Activated T-helper 17 cell treated with anti-CD3 and anti-CD28 coated beads, Interleukin-2, amount 50 U/mL, for 72 hours (primary cell): ENCODE results near the gene MALRD1. TPM values are rescaled to one million over a fixed set of nuclear protein-coding genes. Genes with fewer than 3 reads are reported as not detected.

Source experiments
- ATAC-seq: fragments of 150-1000 bp; cut with Tn5 transposase; replicated peaks from 2 replicates; pipeline ENCODE4 v1.10.0; 2021; ENCODE audit warnings: mild to moderate bottlenecking, moderate library complexity
- H3K27ac Mint-ChIP-seq: one replicate; pipeline ENCODE4 v1.8.0; 2022; ENCODE audit warnings: mixed read lengths
- H3K27me3 Mint-ChIP-seq: one replicate; pipeline ENCODE4 v1.8.0; 2022; ENCODE audit warnings: mixed read lengths
- H3K36me3 Mint-ChIP-seq: one replicate; pipeline ENCODE4 v1.8.0; 2022; ENCODE audit warnings: low read depth, mild to moderate bottlenecking, mixed read lengths
- H3K4me1 Mint-ChIP-seq: one replicate; pipeline ENCODE4 v1.8.0; 2022; ENCODE audit warnings: mixed read lengths
- H3K4me3 Mint-ChIP-seq: one replicate; pipeline ENCODE4 v1.8.0; 2022; ENCODE audit warnings: mild to moderate bottlenecking, mixed read lengths
- H3K9me3 Mint-ChIP-seq: one replicate; pipeline ENCODE4 v1.8.0; 2022; ENCODE audit warnings: mixed read lengths
- total RNA-seq, 2 donors: library from RNA; stranded (reverse); gene quantifications; one replicate each; pipeline ENCODE4 v1.2.3, GENCODE V29; 2022

The MALRD1 gene
- total RNA-seq, 2 donors from 2014 or later: not detected

DNA sequence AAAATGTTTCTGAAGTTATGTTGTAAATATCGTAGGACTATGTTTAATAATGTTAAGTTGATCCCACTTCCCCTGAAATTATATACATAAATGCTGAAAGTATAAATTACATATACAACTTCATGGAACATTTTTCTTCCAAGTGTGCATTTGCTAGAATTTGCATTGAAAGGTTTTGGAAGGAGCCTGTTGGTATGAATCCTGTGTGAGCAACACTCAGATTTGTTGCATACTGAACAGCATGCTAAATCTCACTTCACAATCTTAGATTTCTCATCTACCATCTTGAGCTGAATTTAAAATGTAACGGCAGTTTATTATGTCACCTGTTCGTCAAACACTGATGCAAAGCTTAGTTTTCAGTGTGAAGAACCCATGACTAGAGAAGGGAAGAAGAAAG lies 172.6 kb downstream of the MALRD1 start:
- Mint-ChIP-seq H3K4me1 (no peaks in the 10 kb centered on the region), H3K36me3 (no peaks in the 10 kb centered on the region), H3K4me3 (no peak overlapping the region), H3K27ac (no peak overlapping the region), H3K27me3 (no peaks in the 10 kb centered on the region), H3K9me3 (peaks cover 10% of the 10 kb centered on the region)
- no peak for ATAC-seq

GRCh38 chr10:19226025-19226424 lies 177.4 kb downstream of the MALRD1 start:
- H3K4me1 Mint-ChIP-seq: no peaks in the 10 kb centered on the region
- H3K27me3 Mint-ChIP-seq: no peaks in the 10 kb centered on the region
- H3K27ac Mint-ChIP-seq: no peak overlapping the region
- no peak for ATAC-seq
- no peaks in the 10 kb centered on the region for H3K36me3 Mint-ChIP-seq
- H3K4me3 Mint-ChIP-seq: no peak overlapping the region
- peaks cover 11% of the 10 kb centered on the region for H3K9me3 Mint-ChIP-seq

DNA sequence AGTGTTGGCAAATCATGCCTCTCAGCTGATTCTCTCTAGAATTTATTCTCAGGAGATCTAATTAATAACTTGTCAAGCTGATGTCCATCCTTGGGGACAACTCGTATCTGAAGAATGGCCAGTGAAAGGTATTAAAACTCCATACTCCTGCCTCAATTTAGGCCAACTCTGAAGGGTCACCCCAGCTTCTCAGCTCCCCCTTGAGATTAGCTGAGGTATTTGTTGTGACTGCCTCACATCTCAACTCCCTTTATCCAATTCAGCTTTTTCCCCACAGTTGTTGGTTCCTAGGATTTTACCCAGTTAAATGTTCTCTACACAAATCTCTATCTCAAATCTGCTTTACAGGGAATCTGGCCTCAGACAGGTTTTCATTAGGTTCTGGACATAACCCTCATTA lies 182.4 kb downstream of the MALRD1 start:
- H3K4me1 Mint-ChIP-seq: no peaks in the 10 kb centered on the region
- no peak for ATAC-seq
- peaks cover 14% of the 10 kb centered on the region for H3K9me3 Mint-ChIP-seq
- no peak overlapping the region for H3K4me3 Mint-ChIP-seq
- no peaks in the 10 kb centered on the region for H3K36me3 Mint-ChIP-seq
- H3K27ac Mint-ChIP-seq: no peak overlapping the region
- no peaks in the 10 kb centered on the region for H3K27me3 Mint-ChIP-seq

- ATAC-seq: no peak
- Mint-ChIP-seq H3K4me1 (no peaks in the 10 kb centered on the region), H3K4me3 (no peak overlapping the region), H3K27me3 (no peaks in the 10 kb centered on the region), H3K36me3 (no peaks in the 10 kb centered on the region), H3K9me3 (peaks cover 8% of the 10 kb centered on the region), H3K27ac (no peak overlapping the region)
Measured at GRCh38 chr10:19245889-19246752, 197.5 kb downstream of the MALRD1 start.

- H3K27me3 Mint-ChIP-seq: no peaks in the 10 kb centered on the region
Measured at GRCh38 chr10:19247843-19248242, 199.2 kb downstream of the MALRD1 start.

DNA sequence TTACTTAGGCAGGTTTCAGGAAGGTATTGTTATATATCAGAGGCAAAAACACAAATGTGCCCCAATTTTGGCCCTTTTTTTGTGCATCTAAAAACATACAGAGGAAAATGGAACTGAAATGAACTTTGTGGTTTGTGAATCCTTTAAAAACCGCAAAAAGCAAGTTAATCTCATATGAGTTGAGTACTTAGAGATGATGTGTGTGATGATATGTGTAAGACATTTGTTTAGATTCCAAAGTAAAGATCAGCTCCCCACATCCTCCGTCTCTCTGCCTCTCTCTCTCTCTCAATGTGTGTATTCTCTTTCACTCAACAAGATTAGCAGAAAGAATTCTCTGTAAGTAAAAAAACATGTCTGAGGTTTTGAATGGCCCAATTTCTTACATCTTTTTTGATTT lies 201.9 kb downstream of the MALRD1 start:
- no peak for ATAC-seq
- Mint-ChIP-seq H3K4me3 (no peak overlapping the region), H3K4me1 (no peaks in the 10 kb centered on the region), H3K36me3 (no peaks in the 10 kb centered on the region), H3K9me3 (peaks cover 8% of the 10 kb centered on the region), H3K27ac (no peak overlapping the region), H3K27me3 (no peaks in the 10 kb centered on the region)

More at GRCh38 chr10:19247843-19248242, 199.2 kb downstream of the MALRD1 start:
- Mint-ChIP-seq H3K36me3 (no peaks in the 10 kb centered on the region), H3K9me3 (peaks cover 8% of the 10 kb centered on the region), H3K4me1 (no peaks in the 10 kb centered on the region), H3K4me3 (no peak overlapping the region), H3K27ac (no peak overlapping the region)
- no peak for ATAC-seq

- Mint-ChIP-seq H3K27me3 (no peaks in the 10 kb centered on the region), H3K36me3 (no peaks in the 10 kb centered on the region), H3K4me1 (no peaks in the 10 kb centered on the region), H3K9me3 (peaks cover 8% of the 10 kb centered on the region), H3K4me3 (no peak overlapping the region), H3K27ac (no peak overlapping the region)
- no peak for ATAC-seq
Measured at GRCh38 chr10:19252531-19252930, 203.9 kb downstream of the MALRD1 start.

- no peak overlapping the region for H3K27ac Mint-ChIP-seq
- H3K27me3 Mint-ChIP-seq: no peaks in the 10 kb centered on the region
- H3K36me3 Mint-ChIP-seq: no peaks in the 10 kb centered on the region
- H3K4me1 Mint-ChIP-seq: no peaks in the 10 kb centered on the region
- ATAC-seq: no peak
- peaks cover 16% of the 10 kb centered on the region for H3K9me3 Mint-ChIP-seq
- no peak overlapping the region for H3K4me3 Mint-ChIP-seq
Measured at GRCh38 chr10:19256331-19256730, 207.7 kb downstream of the MALRD1 start.

- Mint-ChIP-seq H3K9me3 (peaks cover 16% of the 10 kb centered on the region), H3K4me3 (no peak overlapping the region), H3K4me1 (no peaks in the 10 kb centered on the region), H3K27me3 (no peaks in the 10 kb centered on the region), H3K36me3 (no peaks in the 10 kb centered on the region), H3K27ac (no peak overlapping the region)
- ATAC-seq: no peak
Measured at GRCh38 chr10:19263262-19263661, 214.7 kb downstream of the MALRD1 start.

GRCh38 chr10:19283285-19283684 lies 234.7 kb downstream of the MALRD1 start:
- H3K4me3 Mint-ChIP-seq: no peak overlapping the region

GRCh38 chr10:19283786-19284185 lies 235.2 kb downstream of the MALRD1 start:
- H3K27ac Mint-ChIP-seq: no peak overlapping the region
- peaks cover 6% of the 10 kb centered on the region for H3K9me3 Mint-ChIP-seq
- H3K4me3 Mint-ChIP-seq: no peak overlapping the region
- no peaks in the 10 kb centered on the region for H3K36me3 Mint-ChIP-seq
- no peaks in the 10 kb centered on the region for H3K4me1 Mint-ChIP-seq
- no peak for ATAC-seq
- no peaks in the 10 kb centered on the region for H3K27me3 Mint-ChIP-seq

More at GRCh38 chr10:19283285-19283684, 234.7 kb downstream of the MALRD1 start:
- no peaks in the 10 kb centered on the region for H3K4me1 Mint-ChIP-seq
- no peak for ATAC-seq
- no peak overlapping the region for H3K27ac Mint-ChIP-seq
- no peaks in the 10 kb centered on the region for H3K27me3 Mint-ChIP-seq
- H3K36me3 Mint-ChIP-seq: no peaks in the 10 kb centered on the region
- H3K9me3 Mint-ChIP-seq: peaks cover 6% of the 10 kb centered on the region

GRCh38 chr10:19290770-19291169 lies 242.2 kb downstream of the MALRD1 start:
- H3K27me3 Mint-ChIP-seq: no peaks in the 10 kb centered on the region
- no peak overlapping the region for H3K27ac Mint-ChIP-seq
- H3K36me3 Mint-ChIP-seq: no peaks in the 10 kb centered on the region
- H3K4me1 Mint-ChIP-seq: no peaks in the 10 kb centered on the region
- ATAC-seq: no peak
- H3K9me3 Mint-ChIP-seq: no peaks in the 10 kb centered on the region
- H3K4me3 Mint-ChIP-seq: no peak overlapping the region

DNA sequence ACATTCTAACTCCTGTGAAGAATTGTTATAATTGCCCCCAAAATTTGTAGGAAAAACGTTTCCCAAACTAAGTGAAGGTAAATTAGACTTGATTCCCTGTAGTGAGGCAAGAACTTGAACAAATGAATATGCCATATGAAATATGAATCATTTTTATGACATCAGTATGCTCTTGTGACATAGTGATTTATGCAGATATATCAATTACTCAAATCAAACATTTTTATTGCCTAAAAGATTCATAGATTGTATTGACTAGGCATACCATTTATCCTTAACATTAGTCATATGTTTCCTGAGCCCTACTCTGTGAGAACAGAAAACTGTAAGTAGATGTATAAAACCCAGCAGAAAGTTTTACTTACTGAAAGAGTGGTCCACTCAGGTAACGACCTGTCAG lies 245.6 kb downstream of the MALRD1 start:
- no peak for ATAC-seq
- Mint-ChIP-seq H3K36me3 (no peaks in the 10 kb centered on the region), H3K9me3 (peaks cover 3% of the 10 kb centered on the region), H3K4me3 (no peak overlapping the region), H3K27me3 (no peaks in the 10 kb centered on the region), H3K27ac (no peak overlapping the region), H3K4me1 (no peaks in the 10 kb centered on the region)

DNA sequence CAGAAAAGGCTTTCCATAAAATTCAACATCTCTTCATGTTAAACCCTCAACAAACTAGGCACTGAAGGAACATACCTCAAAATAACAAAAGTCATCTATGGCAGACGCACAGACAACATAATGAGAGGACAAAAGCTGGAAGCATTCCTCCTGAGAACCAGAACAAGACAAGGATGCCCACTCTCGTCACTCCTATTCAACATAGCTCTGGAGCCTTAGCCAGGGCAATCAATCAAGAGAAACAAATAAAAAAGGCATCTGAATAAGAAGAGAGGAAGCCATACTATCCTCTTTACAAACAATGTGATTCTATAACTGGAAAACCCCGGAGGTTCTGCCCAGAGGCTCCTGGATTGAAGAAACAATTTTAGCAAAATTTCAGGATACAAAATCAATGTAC lies 251.0 kb downstream of the MALRD1 start:
- H3K36me3 Mint-ChIP-seq: no peaks in the 10 kb centered on the region
- H3K4me3 Mint-ChIP-seq: no peak overlapping the region
- no peak overlapping the region for H3K27ac Mint-ChIP-seq
- no peaks in the 10 kb centered on the region for H3K4me1 Mint-ChIP-seq
- ATAC-seq: no peak
- peaks cover 13% of the 10 kb centered on the region for H3K9me3 Mint-ChIP-seq
- no peaks in the 10 kb centered on the region for H3K27me3 Mint-ChIP-seq

- H3K36me3 Mint-ChIP-seq: no peaks in the 10 kb centered on the region
- H3K9me3 Mint-ChIP-seq: peaks cover 15% of the 10 kb centered on the region
- no peaks in the 10 kb centered on the region for H3K27me3 Mint-ChIP-seq
- no peak overlapping the region for H3K4me3 Mint-ChIP-seq
- no peaks in the 10 kb centered on the region for H3K4me1 Mint-ChIP-seq
- H3K27ac Mint-ChIP-seq: no peak overlapping the region
- ATAC-seq: peak; percentile 9
Measured at GRCh38 chr10:19302117-19302516, 253.5 kb downstream of the MALRD1 start.
